ENCODE measurements around the gene TBX18. TPM values are rescaled to one million over a fixed set of nuclear protein-coding genes. Genes with fewer than 3 reads are reported as not detected.

Gene TBX18
- total and polyA plus RNA-seq, 4 donors: 0.10 to 0.59 (median 0.19) TPM; not detected in 1

DNA sequence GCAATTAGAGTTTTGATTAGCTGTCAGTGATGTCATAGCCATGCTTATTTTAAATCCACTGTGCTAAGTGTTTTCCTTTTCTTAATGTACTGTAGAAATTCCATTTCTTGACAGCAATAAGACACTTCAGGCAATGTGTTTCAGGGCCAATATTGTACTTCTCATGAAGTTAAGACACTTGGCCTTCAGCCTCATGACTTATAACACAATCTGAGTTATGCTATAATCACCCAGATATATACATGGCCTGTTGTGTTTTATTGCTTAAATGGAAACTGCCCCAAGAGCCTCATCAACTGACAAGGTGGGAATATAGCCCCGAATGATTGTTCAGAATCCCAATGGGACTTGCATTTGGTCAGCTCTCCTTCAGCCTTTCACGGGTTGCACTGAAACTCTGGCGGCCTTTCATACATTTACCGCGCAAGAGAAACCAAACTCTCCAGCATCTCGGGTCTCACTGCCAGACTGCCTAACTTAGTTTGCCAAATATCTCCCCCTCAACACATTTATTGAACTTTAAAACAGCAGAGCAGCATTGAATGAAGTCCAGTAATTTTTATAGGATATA lies 44.2 kb upstream of the TBX18 start:
- H3K36me3 ChIP-seq (ENCODE audit: control insufficient read depth in 4 of 4, insufficient read depth in 3 of 4, low read depth in 1 of 4, low read length in 3 of 4): no peaks in the 10 kb centered on the region
- no peak for DNase-seq (ENCODE audit: low spot score)

GRCh38 chr6:84805145-84805544 lies 40.7 kb upstream of the TBX18 start:
- no peak overlapping the region for H3K4me3 ChIP-seq (ENCODE audit: low read depth in 1 of 3, low read length in 3 of 3)
- H3K9me3 ChIP-seq (ENCODE audit: control insufficient read depth in 4 of 4, low read length in 3 of 4): no peaks in the 10 kb centered on the region
- H3K4me1 ChIP-seq (ENCODE audit: control insufficient read depth in 4 of 4, insufficient read depth in 4 of 4, low read length in 3 of 4): no peaks in the 10 kb centered on the region
- H3K27me3 ChIP-seq (ENCODE audit: control insufficient read depth in 4 of 4, insufficient read depth in 4 of 4, low read length in 3 of 4): no peaks in the 10 kb centered on the region
- no peak for TF ChIP-seq YY1 (IDR thresholded peaks at IDR 0.05)
- no peak for TF ChIP-seq RXRA (IDR thresholded peaks at IDR 0.05)
- TF ChIP-seq JUND (IDR thresholded peaks at IDR 0.05): no peak
- H3K9ac ChIP-seq (ENCODE audit: low read depth in 1 of 2, low read length in 2 of 2): no peak overlapping the region
- 83% methylated on average over 1 of the region's 1 CpG for WGBS
- H3K27ac ChIP-seq (ENCODE audit: low read depth in 1 of 2, low read length in 2 of 2): no peak overlapping the region
- no peak for DNase-seq (ENCODE audit: low spot score)
- H3K36me3 ChIP-seq (ENCODE audit: control insufficient read depth in 4 of 4, insufficient read depth in 3 of 4, low read depth in 1 of 4, low read length in 3 of 4): no peaks in the 10 kb centered on the region

More for the DNA sequence above, 44.2 kb upstream of the TBX18 start:
- 88% methylated on average over 6 of the region's 6 CpGs for WGBS
- Histone ChIP-seq H3K4me1 (ENCODE audit: control insufficient read depth in 4 of 4, insufficient read depth in 4 of 4, low read length in 3 of 4) (no peaks in the 10 kb centered on the region), H3K27ac (ENCODE audit: low read depth in 1 of 2, low read length in 2 of 2) (no peak overlapping the region), H3K4me3 (ENCODE audit: low read depth in 1 of 3, low read length in 3 of 3) (no peak overlapping the region), H3K9me3 (ENCODE audit: control insufficient read depth in 4 of 4, low read length in 3 of 4) (no peaks in the 10 kb centered on the region), H3K9ac (ENCODE audit: low read depth in 1 of 2, low read length in 2 of 2) (no peak overlapping the region), H3K27me3 (ENCODE audit: control insufficient read depth in 4 of 4, insufficient read depth in 4 of 4, low read length in 3 of 4) (no peaks in the 10 kb centered on the region)
- no peak for TF ChIP-seq FOXA2 (IDR thresholded peaks at IDR 0.05)
- no peak for TF ChIP-seq NR2F2 (IDR thresholded peaks at IDR 0.05)
- TF ChIP-seq JUND (IDR thresholded peaks at IDR 0.05): no peak
- TF ChIP-seq, protein P1, sequence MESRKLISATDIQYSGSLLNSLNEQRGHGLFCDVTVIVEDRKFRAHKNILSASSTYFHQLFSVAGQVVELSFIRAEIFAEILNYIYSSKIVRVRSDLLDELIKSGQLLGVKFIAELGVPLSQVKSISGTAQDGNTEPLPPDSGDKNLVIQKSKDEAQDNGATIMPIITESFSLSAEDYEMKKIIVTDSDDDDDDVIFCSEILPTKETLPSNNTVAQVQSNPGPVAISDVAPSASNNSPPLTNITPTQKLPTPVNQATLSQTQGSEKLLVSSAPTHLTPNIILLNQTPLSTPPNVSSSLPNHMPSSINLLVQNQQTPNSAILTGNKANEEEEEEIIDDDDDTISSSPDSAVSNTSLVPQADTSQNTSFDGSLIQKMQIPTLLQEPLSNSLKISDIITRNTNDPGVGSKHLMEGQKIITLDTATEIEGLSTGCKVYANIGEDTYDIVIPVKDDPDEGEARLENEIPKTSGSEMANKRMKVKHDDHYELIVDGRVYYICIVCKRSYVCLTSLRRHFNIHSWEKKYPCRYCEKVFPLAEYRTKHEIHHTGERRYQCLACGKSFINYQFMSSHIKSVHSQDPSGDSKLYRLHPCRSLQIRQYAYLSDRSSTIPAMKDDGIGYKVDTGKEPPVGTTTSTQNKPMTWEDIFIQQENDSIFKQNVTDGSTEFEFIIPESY (IDR thresholded peaks at IDR 0.05): no peak
- no peak for TF ChIP-seq SP1 (IDR thresholded peaks at IDR 0.05)
- no peak for TF ChIP-seq ATF3 (IDR thresholded peaks at IDR 0.05)

GRCh38 chr6:84804720-84805119 lies 40.3 kb upstream of the TBX18 start:
- Histone ChIP-seq H3K36me3 (ENCODE audit: control insufficient read depth in 4 of 4, insufficient read depth in 3 of 4, low read depth in 1 of 4, low read length in 3 of 4) (no peaks in the 10 kb centered on the region), H3K9ac (ENCODE audit: low read depth in 1 of 2, low read length in 2 of 2) (no peak overlapping the region), H3K27me3 (ENCODE audit: control insufficient read depth in 4 of 4, insufficient read depth in 4 of 4, low read length in 3 of 4) (no peaks in the 10 kb centered on the region), H3K9me3 (ENCODE audit: control insufficient read depth in 4 of 4, low read length in 3 of 4) (no peaks in the 10 kb centered on the region), H3K4me1 (ENCODE audit: control insufficient read depth in 4 of 4, insufficient read depth in 4 of 4, low read length in 3 of 4) (no peaks in the 10 kb centered on the region), H3K4me3 (ENCODE audit: low read depth in 1 of 3, low read length in 3 of 3) (no peak overlapping the region), H3K27ac (ENCODE audit: low read depth in 1 of 2, low read length in 2 of 2) (no peak overlapping the region)
- WGBS: 83% methylated on average over 3 of the region's 3 CpGs
- no peak for DNase-seq (ENCODE audit: low spot score)
- no peak for TF ChIP-seq ATF3 (IDR thresholded peaks at IDR 0.05)

DNA sequence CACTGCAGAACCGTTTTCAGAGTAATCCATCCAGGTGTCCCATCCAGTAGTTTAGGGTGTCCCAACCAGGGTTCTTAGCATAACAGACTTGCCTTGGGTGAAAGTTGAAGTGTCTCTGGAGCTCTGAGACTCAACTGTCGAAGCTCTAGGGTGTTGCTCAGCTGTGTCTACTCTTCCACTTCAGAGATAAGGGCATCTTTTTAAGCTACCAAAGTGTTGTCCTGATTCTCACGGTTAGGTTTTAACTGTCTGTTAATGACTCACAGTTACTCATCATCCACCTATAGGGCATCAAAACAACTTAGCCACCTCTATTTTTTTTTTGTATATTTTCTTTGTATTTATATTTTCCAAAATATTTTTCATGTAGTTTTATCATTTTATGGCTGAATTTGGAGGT lies 36.9 kb upstream of the TBX18 start:
- H3K36me3 ChIP-seq (ENCODE audit: control insufficient read depth in 4 of 4, insufficient read depth in 3 of 4, low read depth in 1 of 4, low read length in 3 of 4): no peaks in the 10 kb centered on the region
- H3K9me3 ChIP-seq (ENCODE audit: control insufficient read depth in 4 of 4, low read length in 3 of 4): no peaks in the 10 kb centered on the region
- H3K9ac ChIP-seq (ENCODE audit: low read depth in 1 of 2, low read length in 2 of 2): no peak overlapping the region
- no peaks in the 10 kb centered on the region for H3K4me1 ChIP-seq (ENCODE audit: control insufficient read depth in 4 of 4, insufficient read depth in 4 of 4, low read length in 3 of 4)
- H3K27ac ChIP-seq (ENCODE audit: low read depth in 1 of 2, low read length in 2 of 2): no peak overlapping the region
- no peaks in the 10 kb centered on the region for H3K27me3 ChIP-seq (ENCODE audit: control insufficient read depth in 4 of 4, insufficient read depth in 4 of 4, low read length in 3 of 4)
- WGBS: 74% methylated on average over 3 of the region's 3 CpGs
- TF ChIP-seq ATF3 (IDR thresholded peaks at IDR 0.05): no peak
- TF ChIP-seq NR2F2 (IDR thresholded peaks at IDR 0.05): no peak
- TF ChIP-seq EGR1 (IDR thresholded peaks at IDR 0.05; ENCODE audit: low read depth in 2 of 2): no peak
- no peak for TF ChIP-seq FOXA2 (IDR thresholded peaks at IDR 0.05)
- TF ChIP-seq YY1 (IDR thresholded peaks at IDR 0.05): no peak
- TF ChIP-seq GABPA (IDR thresholded peaks at IDR 0.05 in 1 of 2, conservative IDR thresholded peaks at IDR 0.05 in 1 of 2): no peak
- TF ChIP-seq MAX (IDR thresholded peaks at IDR 0.05): no peak
- no peak for TF ChIP-seq HNF4G (IDR thresholded peaks at IDR 0.05)
- no peak for DNase-seq (ENCODE audit: low spot score)
- no peak overlapping the region for H3K4me3 ChIP-seq (ENCODE audit: low read depth in 1 of 3, low read length in 3 of 3)
